ENCODE measurements around the gene PAN2. TPM values are rescaled to one million over a fixed set of nuclear protein-coding genes. Genes with fewer than 3 reads are reported as not detected.
"Not testable (repeated sequence)": the region's sequence is repeated elsewhere in the genome, so short reads cannot be mapped to it uniquely, and the experiment has no call there.

PAN2 gene
- polyA plus RNA-seq, 1 donor = 85.5 TPM

DNA sequence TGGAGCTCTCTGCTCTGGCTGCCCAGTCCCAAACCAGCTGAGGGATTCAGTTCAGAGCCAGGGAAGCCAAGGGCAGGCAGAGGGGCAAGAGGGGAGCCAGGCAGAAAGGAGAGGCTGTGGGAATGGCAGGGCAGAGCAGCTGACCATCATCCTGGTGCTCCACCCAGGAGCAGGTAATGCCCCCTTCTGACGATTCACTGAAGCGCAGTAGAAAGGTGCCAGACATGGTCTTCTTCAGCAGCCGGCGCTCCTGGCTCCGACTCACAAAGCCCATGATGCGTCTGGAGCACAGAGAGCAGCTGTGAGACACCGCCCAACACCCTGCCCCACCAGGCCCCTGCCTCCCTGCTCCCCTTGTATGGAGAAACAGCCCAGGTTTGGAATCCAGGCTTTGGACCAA is 12.9 kb upstream of the PAN2 start:
- DNase-seq = no peak
- Histone ChIP-seq H3K27ac (ENCODE audit: low read length) (no peak overlapping the region), H3K4me3 (ENCODE audit: low read length) (no peak overlapping the region), H3K27me3 (ENCODE audit: control insufficient read depth, insufficient read depth, low read length) (no peaks in the 10 kb centered on the region), H3K9me3 (ENCODE audit: control insufficient read depth, low read depth, low read length) (no peaks in the 10 kb centered on the region), H3K4me1 (ENCODE audit: control insufficient read depth, insufficient read depth, low read length) (peaks cover 3% of the 10 kb centered on the region), H3K36me3 (ENCODE audit: control insufficient read depth, insufficient read depth, low read length) (peaks cover 80% of the 10 kb centered on the region)
- 92% methylated on average over 4 of the region's 7 CpGs for WGBS (ENCODE audit: insufficient coverage, low lambda C conversion rate)

DNA sequence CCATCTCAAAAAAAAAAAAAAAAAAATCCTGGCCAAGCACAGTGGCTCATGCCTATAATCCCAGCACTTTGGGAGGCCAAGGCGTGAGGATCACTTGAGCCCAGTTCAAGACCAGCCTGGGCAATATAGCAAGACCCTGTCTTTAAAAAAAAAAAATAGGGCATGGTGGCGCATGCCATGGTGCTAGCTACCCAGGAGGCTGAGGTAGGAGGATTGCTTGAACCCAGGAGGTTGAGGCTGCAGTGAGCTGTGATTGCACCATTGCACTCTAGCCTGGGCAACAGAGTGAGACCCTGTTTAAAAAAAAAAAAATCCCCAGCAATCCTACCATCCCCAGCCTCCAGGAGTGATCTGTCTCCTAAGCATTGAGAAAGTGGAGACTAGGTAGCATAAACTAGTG is 8.5 kb upstream of the PAN2 start:
- not testable (repeated sequence) for H3K4me3 ChIP-seq (ENCODE audit: low read length); H3K27me3 ChIP-seq (ENCODE audit: control insufficient read depth, insufficient read depth, low read length); H3K27ac ChIP-seq (ENCODE audit: low read length); DNase-seq; H3K9me3 ChIP-seq (ENCODE audit: control insufficient read depth, low read depth, low read length)
- Histone ChIP-seq H3K36me3 (ENCODE audit: control insufficient read depth, insufficient read depth, low read length) (peaks cover 46% of the 10 kb centered on the region), H3K4me1 (ENCODE audit: control insufficient read depth, insufficient read depth, low read length) (peaks cover 11% of the 10 kb centered on the region)
- WGBS (ENCODE audit: insufficient coverage, low lambda C conversion rate) = no CpG with 5 or more reads among the region's 2 CpGs

DNA sequence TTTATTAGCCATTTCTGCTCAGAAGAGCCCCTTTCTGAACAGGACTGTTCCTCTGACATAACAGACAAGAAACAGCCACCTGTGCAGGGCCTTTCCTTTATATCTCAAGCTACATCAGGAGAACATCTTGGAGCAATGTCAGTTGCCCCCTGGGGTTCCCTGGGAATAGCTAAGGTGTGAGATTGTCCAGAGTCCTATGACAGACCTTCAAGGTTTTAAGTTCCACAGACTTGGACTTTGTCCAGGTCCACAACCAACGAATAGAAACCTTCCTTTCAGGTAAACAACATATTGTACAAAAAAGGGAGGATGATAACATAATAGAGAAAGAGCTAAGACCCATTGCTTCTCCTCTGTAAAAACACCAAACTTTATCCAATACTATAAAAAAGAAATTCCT is 7.8 kb upstream of the PAN2 start:
- peak; percentile 49 to 73 for DNase-seq
- H3K36me3 ChIP-seq (ENCODE audit: control insufficient read depth, insufficient read depth, low read length) = peaks cover 40% of the 10 kb centered on the region
- H3K27ac ChIP-seq (ENCODE audit: low read length) = peak overlapping the region; percentile 26
- no CpG with 5 or more reads among the region's 1 CpG for WGBS (ENCODE audit: insufficient coverage, low lambda C conversion rate)
- no peaks in the 10 kb centered on the region for H3K27me3 ChIP-seq (ENCODE audit: control insufficient read depth, insufficient read depth, low read length)
- no peaks in the 10 kb centered on the region for H3K9me3 ChIP-seq (ENCODE audit: control insufficient read depth, low read depth, low read length)
- H3K4me3 ChIP-seq (ENCODE audit: low read length) = no peak overlapping the region
- peaks cover 11% of the 10 kb centered on the region for H3K4me1 ChIP-seq (ENCODE audit: control insufficient read depth, insufficient read depth, low read length)

DNA sequence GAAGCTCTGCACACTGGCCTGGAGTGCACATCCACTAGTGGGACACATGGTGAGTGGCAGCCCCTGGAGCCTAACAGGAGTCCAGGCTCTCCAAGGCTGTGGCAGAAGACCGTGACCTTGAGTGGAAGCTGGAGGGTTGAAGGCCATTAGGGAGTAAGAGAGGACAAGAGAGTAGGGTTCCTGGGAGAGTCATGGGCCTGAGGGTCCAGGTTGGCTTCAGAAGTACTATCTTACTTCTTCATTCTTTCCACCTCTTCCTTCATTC is 5.3 kb upstream of the PAN2 start:
- WGBS (ENCODE audit: insufficient coverage, low lambda C conversion rate) = no CpG with 5 or more reads among the region's 1 CpG
- H3K4me1 ChIP-seq (ENCODE audit: control insufficient read depth, insufficient read depth, low read length) = peaks cover 11% of the 10 kb centered on the region
- H3K36me3 ChIP-seq (ENCODE audit: control insufficient read depth, insufficient read depth, low read length) = peaks cover 21% of the 10 kb centered on the region
- no peaks in the 10 kb centered on the region for H3K27me3 ChIP-seq (ENCODE audit: control insufficient read depth, insufficient read depth, low read length)
- H3K27ac ChIP-seq (ENCODE audit: low read length) = no peak overlapping the region
- DNase-seq = no peak
- H3K4me3 ChIP-seq (ENCODE audit: low read length) = no peak overlapping the region
- no peaks in the 10 kb centered on the region for H3K9me3 ChIP-seq (ENCODE audit: control insufficient read depth, low read depth, low read length)

DNA sequence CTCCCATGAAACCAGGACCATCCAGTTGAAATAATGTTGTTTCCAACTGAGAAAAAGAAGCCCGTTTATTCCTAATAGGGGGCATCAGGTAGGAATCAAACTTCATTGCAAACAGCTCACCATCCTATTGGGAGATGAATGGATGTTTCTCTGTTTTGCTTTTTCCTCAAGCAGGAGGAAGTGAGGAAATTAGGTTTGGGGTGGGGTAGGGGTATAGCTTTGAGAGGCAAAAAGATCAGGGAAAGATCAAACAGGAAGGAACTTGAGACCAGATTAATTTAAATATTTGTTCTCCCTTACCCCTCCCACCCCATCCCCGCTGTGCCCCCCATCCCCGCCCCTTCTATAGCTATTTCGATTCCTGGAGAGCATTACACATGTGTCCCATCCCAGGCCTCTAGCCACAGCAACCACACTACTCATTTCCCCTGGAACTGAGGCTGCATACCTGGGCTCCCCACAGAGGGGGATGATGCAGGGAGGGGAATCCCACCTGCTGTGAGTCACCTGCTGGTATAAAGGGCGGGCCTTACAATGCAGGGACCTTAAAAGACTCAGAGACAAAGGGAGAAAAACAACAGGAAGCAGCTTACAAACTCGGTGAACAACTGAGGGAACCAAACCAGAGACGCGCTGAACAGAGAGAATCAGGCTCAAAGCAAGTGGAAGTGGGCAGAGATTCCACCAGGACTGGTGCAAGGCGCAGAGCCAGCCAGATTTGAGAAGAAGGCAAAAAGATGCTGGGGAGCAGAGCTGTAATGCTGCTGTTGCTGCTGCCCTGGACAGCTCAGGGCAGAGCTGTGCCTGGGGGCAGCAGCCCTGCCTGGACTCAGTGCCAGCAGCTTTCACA is 4.7 kb upstream of the PAN2 start, which contains the start of gene IL23A:
IL23A (plus strand) TSS at position 577 of the 850 bp plus-strand sequence; CDS start at position 738, 161 bp downstream.
- peak; percentile 17 to 29 for DNase-seq
- Histone ChIP-seq H3K27me3 (ENCODE audit: control insufficient read depth, insufficient read depth, low read length) (no peaks in the 10 kb centered on the region), H3K9me3 (ENCODE audit: control insufficient read depth, low read depth, low read length) (no peaks in the 10 kb centered on the region), H3K4me3 (ENCODE audit: low read length) (no peak within 1 kb of the TSS), H3K27ac (ENCODE audit: low read length) (no peak within 1 kb of the TSS), H3K4me1 (ENCODE audit: control insufficient read depth, insufficient read depth, low read length) (peaks cover 11% of the 10 kb centered on the region), H3K36me3 (ENCODE audit: control insufficient read depth, insufficient read depth, low read length) (peaks cover 15% of the 10 kb centered on the region)
- WGBS (ENCODE audit: insufficient coverage, low lambda C conversion rate) = 30% methylated on average over 2 of the region's 9 CpGs

DNA sequence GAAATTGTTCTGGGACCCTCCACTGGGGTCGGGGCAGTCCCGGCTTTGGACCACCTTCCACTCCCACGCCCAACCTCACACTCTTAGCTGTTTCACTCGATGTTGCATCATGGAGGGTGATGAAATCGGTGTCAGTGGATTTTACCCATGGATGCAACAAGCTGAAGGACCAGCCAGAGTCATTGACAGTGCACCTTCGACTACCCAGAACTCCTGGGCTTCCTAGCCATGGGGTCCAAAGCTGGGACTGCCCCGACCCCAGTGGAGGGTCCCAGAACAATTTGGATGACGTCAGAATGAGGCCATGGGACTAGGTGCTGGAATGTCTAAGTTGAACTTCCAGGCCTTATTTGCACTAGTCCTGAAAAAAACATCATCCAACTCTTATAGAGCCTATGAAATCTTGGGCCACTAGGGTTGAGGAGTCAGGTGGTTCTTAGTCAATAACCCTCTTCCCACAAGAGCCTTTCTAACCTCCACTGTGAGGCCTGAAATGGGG is 4.0 kb upstream of the PAN2 start:
- WGBS (ENCODE audit: insufficient coverage, low lambda C conversion rate) = no CpG with 5 or more reads among the region's 8 CpGs
- peaks cover 15% of the 10 kb centered on the region for H3K4me1 ChIP-seq (ENCODE audit: control insufficient read depth, insufficient read depth, low read length)
- no peaks in the 10 kb centered on the region for H3K9me3 ChIP-seq (ENCODE audit: control insufficient read depth, low read depth, low read length)
- H3K27ac ChIP-seq (ENCODE audit: low read length) = no peak overlapping the region
- H3K4me3 ChIP-seq (ENCODE audit: low read length) = no peak overlapping the region
- no peak for DNase-seq
- peaks cover 8% of the 10 kb centered on the region for H3K36me3 ChIP-seq (ENCODE audit: control insufficient read depth, insufficient read depth, low read length)
- H3K27me3 ChIP-seq (ENCODE audit: control insufficient read depth, insufficient read depth, low read length) = no peaks in the 10 kb centered on the region

DNA sequence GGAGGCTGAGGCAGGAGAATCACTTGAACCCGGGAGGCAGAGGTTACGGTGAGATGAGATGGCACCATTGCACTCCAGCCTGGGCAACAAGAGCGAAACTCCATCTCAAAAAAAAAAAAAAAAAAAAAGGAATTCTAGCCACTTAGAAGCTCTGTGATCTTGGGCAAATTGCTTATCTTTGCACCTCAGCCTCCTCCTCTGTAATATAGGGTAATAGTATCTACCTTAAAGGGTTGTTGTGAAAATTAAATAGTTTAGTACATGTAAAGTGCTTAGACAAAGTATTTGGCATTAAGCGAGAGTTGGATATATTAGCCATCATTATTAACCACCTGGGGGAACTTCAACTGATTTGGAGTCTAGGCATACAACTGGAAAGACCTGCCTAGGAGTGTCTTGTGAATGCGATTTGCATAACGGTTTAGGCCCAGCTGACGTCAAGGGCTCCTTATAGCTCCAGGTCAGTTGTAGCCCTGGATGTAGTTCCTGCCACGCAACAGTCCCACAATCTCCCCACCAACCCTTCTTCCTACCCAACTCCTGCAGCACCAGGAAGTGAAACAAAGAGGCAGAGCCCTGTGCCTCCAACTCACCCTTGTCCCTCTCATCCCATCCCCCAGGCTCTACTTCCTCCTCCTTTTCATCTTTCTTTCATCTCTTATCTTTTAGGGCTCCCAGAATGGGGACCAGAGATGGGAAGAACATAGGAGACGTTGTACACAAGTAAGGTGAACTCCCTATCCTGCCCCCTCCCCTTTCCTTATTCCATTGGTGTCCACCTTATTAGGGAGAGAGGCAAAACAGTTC is 2.8 kb upstream of the PAN2 start:
- Histone ChIP-seq H3K27ac (ENCODE audit: low read length) (no peak overlapping the region), H3K27me3 (ENCODE audit: control insufficient read depth, insufficient read depth, low read length) (no peaks in the 10 kb centered on the region), H3K4me1 (ENCODE audit: control insufficient read depth, insufficient read depth, low read length) (peaks cover 14% of the 10 kb centered on the region), H3K4me3 (ENCODE audit: low read length) (no peak overlapping the region), H3K9me3 (ENCODE audit: control insufficient read depth, low read depth, low read length) (no peaks in the 10 kb centered on the region), H3K36me3 (ENCODE audit: control insufficient read depth, insufficient read depth, low read length) (peaks cover 3% of the 10 kb centered on the region)
- DNase-seq = no peak
- WGBS (ENCODE audit: insufficient coverage, low lambda C conversion rate) = no CpG with 5 or more reads among the region's 9 CpGs

DNA sequence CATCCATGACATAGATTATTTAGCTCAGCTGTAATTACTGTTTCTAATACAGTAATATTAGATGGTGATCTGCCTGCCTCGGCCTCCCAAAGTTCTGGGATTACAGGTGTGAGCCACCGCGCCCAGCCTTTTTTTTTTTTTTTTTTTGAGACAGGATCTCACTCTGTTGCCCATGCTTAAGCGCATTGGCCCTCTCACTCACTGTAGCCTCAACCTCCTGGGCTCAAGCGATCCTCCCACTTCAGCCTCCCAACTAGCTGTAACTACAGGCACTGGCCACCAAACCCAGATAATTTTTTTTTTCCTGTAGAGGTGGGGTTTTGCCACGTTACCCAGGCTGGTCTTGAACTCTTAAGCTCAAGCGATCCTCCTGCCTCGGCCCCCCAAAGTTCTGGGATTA is 1.7 kb upstream of the PAN2 start:
- H3K27me3 ChIP-seq (ENCODE audit: control insufficient read depth, insufficient read depth, low read length); H3K9me3 ChIP-seq (ENCODE audit: control insufficient read depth, low read depth, low read length); H3K4me1 ChIP-seq (ENCODE audit: control insufficient read depth, insufficient read depth, low read length); H3K27ac ChIP-seq (ENCODE audit: low read length); H3K4me3 ChIP-seq (ENCODE audit: low read length); H3K36me3 ChIP-seq (ENCODE audit: control insufficient read depth, insufficient read depth, low read length); DNase-seq: not testable (repeated sequence)
- no CpG with 5 or more reads among the region's 8 CpGs for WGBS (ENCODE audit: insufficient coverage, low lambda C conversion rate)

DNA sequence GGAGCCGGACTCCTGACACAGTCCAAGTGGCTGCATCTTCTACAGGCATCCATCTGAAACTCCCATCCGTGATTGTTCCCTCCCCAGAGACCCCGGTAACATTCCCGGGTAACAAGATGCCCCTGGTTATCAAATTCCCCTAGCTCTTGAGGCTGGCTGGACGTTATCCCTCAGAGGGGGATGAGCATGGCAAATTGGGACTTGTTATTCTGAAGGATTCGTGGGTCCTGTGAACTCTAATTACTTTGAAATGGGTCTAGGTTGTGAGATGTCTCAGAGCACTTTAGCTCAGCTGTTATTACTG is 642 bp upstream of the PAN2 start:
- no peaks in the 10 kb centered on the region for H3K9me3 ChIP-seq (ENCODE audit: control insufficient read depth, low read depth, low read length)
- peaks cover 9% of the 10 kb centered on the region for H3K4me1 ChIP-seq (ENCODE audit: control insufficient read depth, insufficient read depth, low read length)
- no peak for DNase-seq
- H3K4me3 ChIP-seq (ENCODE audit: low read length) = peak overlapping the region; percentile 58
- no CpG with 5 or more reads among the region's 6 CpGs for WGBS (ENCODE audit: insufficient coverage, low lambda C conversion rate)
- no peaks in the 10 kb centered on the region for H3K36me3 ChIP-seq (ENCODE audit: control insufficient read depth, insufficient read depth, low read length)
- peak overlapping the region; percentile 90 for H3K27ac ChIP-seq (ENCODE audit: low read length)
- no peaks in the 10 kb centered on the region for H3K27me3 ChIP-seq (ENCODE audit: control insufficient read depth, insufficient read depth, low read length)

DNA sequence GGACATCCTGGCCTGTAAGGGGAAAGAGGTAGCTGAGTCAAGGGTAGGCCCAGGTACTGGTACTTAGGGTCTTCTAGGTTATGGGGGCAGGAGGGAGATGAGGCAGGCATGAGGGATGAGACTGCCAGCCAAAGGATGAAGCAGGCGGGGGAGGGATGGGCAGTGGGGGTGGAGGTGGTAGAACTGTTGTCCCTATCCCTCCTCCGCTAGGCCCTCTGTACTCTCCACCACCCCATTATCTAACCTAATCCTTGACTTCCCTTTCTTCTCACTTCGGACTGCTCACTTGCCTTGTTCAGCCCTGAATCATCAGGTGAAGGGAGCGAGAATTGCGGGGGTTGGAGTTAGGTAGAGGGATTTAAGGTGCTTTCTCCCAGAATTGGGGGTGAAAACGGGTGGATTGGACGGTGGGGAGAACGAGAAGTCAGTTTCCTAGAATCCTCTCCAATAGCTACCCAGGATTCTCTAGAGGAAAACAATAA is 562 bp downstream of the PAN2 start:
- peak in 1 of 2 donors; percentile 6 for DNase-seq
- WGBS (ENCODE audit: insufficient coverage, low lambda C conversion rate) = no CpG with 5 or more reads among the region's 8 CpGs
- Histone ChIP-seq H3K36me3 (ENCODE audit: control insufficient read depth, insufficient read depth, low read length) (peaks cover under 1% of the 10 kb centered on the region), H3K27me3 (ENCODE audit: control insufficient read depth, insufficient read depth, low read length) (no peaks in the 10 kb centered on the region), H3K27ac (ENCODE audit: low read length) (peak overlapping the region; percentile 90), H3K4me1 (ENCODE audit: control insufficient read depth, insufficient read depth, low read length) (peaks cover 7% of the 10 kb centered on the region), H3K4me3 (ENCODE audit: low read length) (peak overlapping the region; percentile 58), H3K9me3 (ENCODE audit: control insufficient read depth, low read depth, low read length) (no peaks in the 10 kb centered on the region)
